ENCODE measurements around the gene NDUFA12.

NDUFA12 gene

DNA sequence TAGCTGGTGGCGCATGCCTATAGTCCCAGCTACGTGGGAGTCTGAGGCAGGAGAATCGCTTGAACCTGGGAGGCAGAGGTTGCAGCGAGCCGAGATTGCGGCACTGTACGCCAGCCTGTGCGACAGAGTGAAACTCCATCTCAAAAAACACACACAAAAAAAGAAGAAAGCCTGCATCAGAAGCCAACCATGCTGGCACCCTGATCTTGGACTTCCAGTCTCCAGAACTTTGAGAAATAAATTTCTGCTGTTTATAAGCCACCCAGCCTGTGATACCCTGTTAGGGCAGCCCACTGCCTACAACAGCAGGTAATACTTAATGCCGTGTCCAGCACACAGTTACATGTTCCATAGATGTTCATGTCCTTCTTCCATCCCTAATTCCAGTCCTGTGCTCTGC is 62.7 kb downstream of the NDUFA12 start:
- DNase-seq (ENCODE audit: low read depth), result no peak

GRCh38 chr12:94938583-94938982 is 64.9 kb downstream of the NDUFA12 start:
- no peak for DNase-seq (ENCODE audit: low read depth)

DNA sequence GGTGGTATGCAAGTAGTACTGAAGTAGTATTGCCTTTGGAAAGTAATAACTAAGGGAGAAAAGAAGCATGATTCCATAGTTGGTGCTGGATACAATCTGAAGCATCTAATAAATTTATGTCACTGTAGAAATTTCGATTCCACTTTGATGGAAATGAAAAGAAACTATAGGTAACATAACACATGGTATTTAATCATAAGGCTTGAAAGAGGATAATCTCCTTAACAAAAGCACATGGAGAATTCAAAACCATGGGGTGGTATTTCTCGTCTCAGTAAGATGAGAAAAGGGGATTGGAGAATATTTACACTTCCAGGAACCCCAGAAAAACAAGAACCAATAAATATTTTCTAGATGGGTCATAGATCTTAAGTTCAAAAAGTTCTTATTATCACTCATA is 72.7 kb downstream of the NDUFA12 start:
- no peak for DNase-seq (ENCODE audit: low read depth)

GRCh38 chr12:94930216-94930654 is 73.3 kb downstream of the NDUFA12 start:
- no peak for DNase-seq (ENCODE audit: low read depth)

- no peak for DNase-seq (ENCODE audit: low read depth)
Measured at GRCh38 chr12:94929780-94930179, 73.7 kb downstream of the NDUFA12 start.

DNA sequence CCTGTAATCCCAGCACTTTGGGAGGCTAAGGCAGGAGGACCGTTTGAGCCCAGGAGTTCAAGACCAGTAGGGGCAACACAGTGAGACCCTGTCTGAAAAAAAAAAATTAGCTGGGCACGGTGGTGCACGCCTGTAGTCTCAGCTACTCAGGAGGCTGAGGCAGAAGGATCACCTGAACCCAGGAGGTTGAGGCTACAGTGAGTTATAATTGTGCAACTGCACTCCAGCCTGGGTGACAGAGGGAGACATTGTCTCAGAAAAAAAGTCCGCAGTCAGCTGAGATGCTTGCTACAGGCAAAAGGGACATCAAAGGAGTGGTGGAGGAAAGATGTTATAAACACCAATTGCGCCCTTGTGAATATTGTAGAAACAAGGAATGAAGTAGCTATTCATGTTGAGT is 77.8 kb downstream of the NDUFA12 start:
- no peak for DNase-seq (ENCODE audit: low read depth)

GRCh38 chr12:94925206-94925605 is 78.3 kb downstream of the NDUFA12 start:
- no peak for DNase-seq (ENCODE audit: low read depth)

DNA sequence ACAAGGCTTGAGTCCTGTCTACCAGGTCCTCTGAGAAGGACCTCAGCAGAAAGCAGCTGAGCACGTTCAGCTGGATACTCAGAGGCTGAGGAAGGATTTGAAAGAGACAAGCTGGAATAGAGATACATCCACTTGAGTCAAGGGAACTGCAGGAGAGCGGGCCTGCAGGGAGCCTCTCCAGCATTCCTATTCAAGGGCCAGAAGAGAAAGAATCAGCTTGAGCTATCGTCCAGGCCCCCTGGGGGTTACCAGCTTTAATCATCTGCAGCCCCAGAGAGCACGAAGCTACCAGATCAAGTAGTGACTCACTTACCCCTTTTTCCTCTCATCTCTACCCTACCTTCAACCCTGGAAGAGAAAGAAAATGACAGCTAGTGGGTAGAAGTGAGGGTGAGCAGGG is 80.9 kb downstream of the NDUFA12 start:
- DNase-seq (ENCODE audit: low read depth), result no peak

Data from activated T-cell treated with anti-CD3 and anti-CD28 coated beads for 24 hours (primary cell).